ENCODE measurements around the gene MMAB. TPM values are rescaled to one million over a fixed set of nuclear protein-coding genes. Genes with fewer than 3 reads are reported as not detected.

MMAB gene
- polyA plus RNA-seq, 2 of the 4 experiments (the other 2 are of a cell fraction), result 26.1 to 36.8 TPM

GRCh38 chr12:109617491-109617890, 44.2 kb upstream of the MMAB start:
- ATAC-seq, result no peak; a peak in 2 of 6 replicates
- CTCF ChIA-PET, result interaction anchor here (0.9 to 4.4 kb wide), 3 partner anchors 19 to 228 kb away, joined by 3 to 34 read pairs (median 4); no protein-coding TSS in a partner anchor
- no peak for DNase-seq (ENCODE audit: low read depth in 1 of 2, low spot score in 1 of 2)
- TF ChIP-seq ELK1 (IDR thresholded peaks at IDR 0.05; ENCODE audit: low read depth, low read length) (no peak), BHLHE40 (IDR thresholded peaks at IDR 0.05; ENCODE audit: low read depth, low read length) (no peak), NPAS2 (CRISPR knock-in tag; IDR thresholded peaks at IDR 0.05; ENCODE audit: borderline replicate concordance) (no peak), RCOR1 (IDR thresholded peaks at IDR 0.05; ENCODE audit: low read depth, low read length) (no peak), EP300 (IDR thresholded peaks at IDR 0.05) (no peak), CHD4 (IDR thresholded peaks at IDR 0.05; ENCODE audit: borderline replicate concordance) (no peak), POLR2AphosphoS2 (conservative IDR thresholded peaks at IDR 0.05; ENCODE audit: low read length) (no peak), MAFK (IDR thresholded peaks at IDR 0.05; ENCODE audit: partially characterized antibody) (no peak), CBX8 (IDR thresholded peaks at IDR 0.05) (no peak), ZNF302 (CRISPR knock-in tag; IDR thresholded peaks at IDR 0.05) (no peak), ZC3H11A (IDR thresholded peaks at IDR 0.05) (no peak), KDM1A (IDR thresholded peaks at IDR 0.05; ENCODE audit: low read depth) (no peak), HEYL (CRISPR knock-in tag; IDR thresholded peaks at IDR 0.05) (no peak), PBX3 (IDR thresholded peaks at IDR 0.05) (no peak), RFX5 (IDR thresholded peaks at IDR 0.05) (no peak), POLR2A (IDR thresholded peaks at IDR 0.05; ENCODE audit: low read length) (no peak), TFCP2L1 (CRISPR knock-in tag; IDR thresholded peaks at IDR 0.05) (no peak), FOXS1 (CRISPR knock-in tag; IDR thresholded peaks at IDR 0.05) (no peak)
- Histone ChIP-seq H3K4me2 (no peak overlapping the region), H3K4me1 (no peaks in the 10 kb centered on the region), H3K9me3 (no peaks in the 10 kb centered on the region), H3K4me3 (no peak overlapping the region), H3K27ac (no peak overlapping the region)
- no peak for FAIRE-seq
- WGBS (ENCODE audit: missing lambda C conversion rate), result 15% methylated on average over 8 of the region's 10 CpGs
- POLR2A ChIA-PET, result no interaction called here

GRCh38 chr12:109615556-109616229, 42.4 kb upstream of the MMAB start:
- POLR2A ChIA-PET, result no interaction called here
- FAIRE-seq (no peak), ATAC-seq (no peak), DNase-seq (ENCODE audit: low read depth in 1 of 2, low spot score in 1 of 2) (no peak)
- Histone ChIP-seq H3K4me2 (no peak overlapping the region), H3K4me1 (no peaks in the 10 kb centered on the region), H3K9me3 (no peaks in the 10 kb centered on the region), H3K27ac (no peak overlapping the region), H3K4me3 (no peak overlapping the region)
- CTCF ChIA-PET, result interaction anchor here (4.4 kb wide), 1 partner anchor 17 kb away, joined by 34 read pairs; no protein-coding TSS in a partner anchor
- TF ChIP-seq RAD21 (conservative IDR thresholded peaks at IDR 0.05 in 1 of 2, IDR thresholded peaks at IDR 0.05 in 1 of 2), result no peak
- TF ChIP-seq NPAS2 (CRISPR knock-in tag; IDR thresholded peaks at IDR 0.05; ENCODE audit: borderline replicate concordance), result no peak
- TF ChIP-seq HDAC2 (IDR thresholded peaks at IDR 0.05), result no peak
- TF ChIP-seq PHF8 (IDR thresholded peaks at IDR 0.05; ENCODE audit: borderline replicate concordance, low read depth), result no peak
- TF ChIP-seq USF2 (IDR thresholded peaks at IDR 0.05), result no peak
- TF ChIP-seq NFE2L2 (conservative IDR thresholded peaks at IDR 0.05; ENCODE audit: low read length), result no peak
- TF ChIP-seq CHD4 (IDR thresholded peaks at IDR 0.05; ENCODE audit: borderline replicate concordance), result no peak
- TF ChIP-seq RFX5 (IDR thresholded peaks at IDR 0.05), result no peak
- TF ChIP-seq CBX2 (IDR thresholded peaks at IDR 0.05; ENCODE audit: borderline replicate concordance, low read depth), result no peak
- no peak for TF ChIP-seq SREBF2 (IDR thresholded peaks at IDR 0.05)
- TF ChIP-seq RCOR1 (IDR thresholded peaks at IDR 0.05; ENCODE audit: low read depth, low read length), result no peak
- no peak for TF ChIP-seq MAZ (IDR thresholded peaks at IDR 0.05; ENCODE audit: borderline replicate concordance, low read depth, low read length)
- TF ChIP-seq POLR2A (IDR thresholded peaks at IDR 0.05; ENCODE audit: low read length), result no peak
- WGBS (ENCODE audit: missing lambda C conversion rate), result 36% methylated on average over 14 of the region's 14 CpGs
